ENCODE measurements around the gene RPTOR.
"Not testable (repeated sequence)": the region's sequence is repeated elsewhere in the genome, so short reads cannot be mapped to it uniquely, and the experiment has no call there.

The RPTOR gene

DNA sequence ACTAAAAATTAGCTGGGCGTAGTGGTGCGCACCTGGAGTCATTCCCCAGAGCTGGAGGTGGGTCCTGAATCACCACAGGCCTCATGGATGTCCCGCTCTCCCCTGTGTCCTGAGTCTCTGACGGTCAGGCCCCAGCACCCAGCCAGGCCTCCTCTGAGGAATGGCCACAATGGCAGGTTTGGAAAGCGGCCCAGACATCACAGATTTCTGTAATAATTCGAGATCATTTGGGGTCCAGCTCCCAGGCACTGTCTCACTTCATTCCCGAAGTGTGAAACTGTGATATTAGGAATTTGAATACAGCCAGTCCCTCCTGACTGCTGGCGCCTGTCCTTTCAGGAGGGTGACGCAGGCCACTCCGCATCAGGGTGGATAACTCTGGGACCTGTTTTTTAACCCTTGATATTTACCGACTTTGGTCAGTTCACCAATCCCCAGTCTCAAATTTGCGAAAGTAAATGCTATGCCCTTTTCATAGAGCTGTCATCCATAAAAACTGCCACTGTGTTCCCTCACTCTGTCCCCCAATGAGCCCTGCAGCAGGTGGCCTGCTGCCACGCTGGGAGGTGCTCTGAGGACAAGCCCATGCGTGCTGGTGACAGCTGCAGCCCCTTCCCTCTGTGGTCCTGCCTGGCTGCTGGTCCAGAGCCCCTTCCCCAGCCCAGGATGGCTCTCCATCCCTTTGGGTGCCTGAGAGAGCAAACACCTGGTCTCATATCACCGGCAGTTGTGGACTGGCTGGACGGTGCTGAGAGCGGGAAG lies 28.3 kb upstream of the RPTOR start:
- DNase-seq: no peak

DNA sequence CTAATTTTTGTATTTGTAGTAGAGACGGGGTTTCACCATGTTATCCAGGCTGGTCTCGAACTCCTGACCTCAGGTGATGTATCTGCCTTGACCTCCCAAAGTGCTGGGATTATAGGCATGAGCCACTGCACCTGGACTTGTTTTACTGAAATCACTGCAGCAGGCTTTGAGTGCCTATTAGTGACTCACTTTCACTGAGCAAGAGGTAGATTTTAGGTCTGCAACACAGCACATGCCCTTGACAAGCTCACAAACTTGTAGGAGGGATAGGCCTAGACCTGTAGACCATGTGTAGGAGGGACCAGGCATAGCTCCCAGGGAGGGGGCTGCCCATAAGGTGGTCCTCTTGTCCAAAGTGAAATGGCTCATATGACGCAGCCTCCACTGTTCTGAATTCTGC lies 27.0 kb upstream of the RPTOR start:
- DNase-seq: no peak

DNA sequence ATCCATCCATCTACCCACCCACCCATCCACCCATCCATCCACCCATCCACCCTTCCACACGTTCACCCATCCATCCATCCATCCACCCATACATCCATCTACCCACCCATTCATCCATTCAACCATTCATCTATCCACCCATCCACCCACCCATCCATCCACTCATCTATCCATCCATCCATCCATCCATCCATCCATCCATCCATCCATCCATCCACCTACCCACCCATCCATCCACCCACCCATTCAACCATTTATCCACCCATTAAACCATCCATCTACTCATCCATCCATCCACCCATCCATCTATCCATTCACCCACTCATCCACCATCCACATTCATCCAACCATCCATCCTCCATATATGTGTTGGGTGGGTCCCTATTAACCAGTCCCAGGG lies 26.2 kb upstream of the RPTOR start:
- no peak for DNase-seq

DNA sequence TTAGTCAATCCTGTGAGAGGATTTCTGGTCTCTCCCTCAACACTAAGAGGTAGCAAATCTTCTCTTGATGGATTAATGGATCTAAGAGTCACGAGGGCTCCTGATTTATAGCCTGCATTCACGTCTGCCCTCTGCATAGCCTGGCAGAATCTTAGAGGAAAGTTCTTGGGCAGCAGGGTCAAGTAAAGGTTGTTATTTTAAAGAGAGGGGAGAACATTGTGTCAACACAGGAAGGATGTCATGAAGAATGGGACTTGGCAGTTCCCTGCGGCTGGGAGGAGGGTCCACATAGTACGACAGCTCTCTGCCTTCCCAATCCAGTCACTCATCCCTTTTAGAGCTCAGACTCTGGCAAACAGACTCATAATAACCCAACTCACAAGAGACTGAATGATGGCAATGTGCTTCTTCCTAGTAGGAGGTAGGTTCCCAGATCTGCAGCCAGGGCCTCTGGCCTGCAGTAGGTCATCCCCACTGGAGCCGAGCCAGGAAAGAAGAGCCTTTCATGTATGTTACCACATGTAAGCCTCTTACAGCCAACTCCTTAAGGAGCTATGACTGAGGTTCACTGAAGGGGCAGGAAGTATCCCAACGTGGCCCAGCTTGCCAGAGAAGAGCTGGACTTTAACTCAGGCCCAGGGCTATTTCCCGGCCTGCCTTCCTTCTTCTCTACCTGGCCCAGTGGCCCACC lies 25.4 kb upstream of the RPTOR start:
- DNase-seq: no peak

DNA sequence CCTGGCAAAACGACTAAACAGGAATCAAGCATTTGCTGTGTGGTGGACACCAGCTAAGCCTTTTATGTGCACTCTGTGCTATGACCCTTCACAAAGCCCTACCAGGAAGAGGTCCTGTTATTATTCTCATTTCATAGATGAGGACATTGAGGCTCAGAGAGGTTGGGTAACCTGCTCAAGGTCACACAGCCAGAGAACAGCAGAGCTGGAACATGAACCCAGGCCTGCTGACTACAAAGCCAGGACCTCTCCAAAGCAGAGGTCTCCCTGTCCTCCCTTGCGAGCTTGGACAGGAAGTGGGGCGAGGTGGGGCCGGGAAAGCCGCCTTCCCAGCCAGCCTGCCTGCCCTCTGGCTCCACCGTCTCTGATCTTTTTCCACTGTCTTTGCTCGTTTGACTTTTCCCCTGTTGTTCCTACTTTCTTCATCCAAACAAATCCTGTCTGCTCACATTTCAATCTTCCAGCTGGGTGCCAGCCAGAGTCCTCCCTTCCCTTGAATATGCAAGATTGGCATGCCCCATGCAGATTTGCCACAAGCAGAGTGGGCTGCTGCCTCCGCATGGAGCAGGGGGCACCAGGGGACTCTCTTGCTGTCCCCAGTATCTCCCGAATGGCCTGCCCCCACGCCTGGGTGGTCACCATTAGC lies 23.7 kb upstream of the RPTOR start:
- no peak for DNase-seq

DNA sequence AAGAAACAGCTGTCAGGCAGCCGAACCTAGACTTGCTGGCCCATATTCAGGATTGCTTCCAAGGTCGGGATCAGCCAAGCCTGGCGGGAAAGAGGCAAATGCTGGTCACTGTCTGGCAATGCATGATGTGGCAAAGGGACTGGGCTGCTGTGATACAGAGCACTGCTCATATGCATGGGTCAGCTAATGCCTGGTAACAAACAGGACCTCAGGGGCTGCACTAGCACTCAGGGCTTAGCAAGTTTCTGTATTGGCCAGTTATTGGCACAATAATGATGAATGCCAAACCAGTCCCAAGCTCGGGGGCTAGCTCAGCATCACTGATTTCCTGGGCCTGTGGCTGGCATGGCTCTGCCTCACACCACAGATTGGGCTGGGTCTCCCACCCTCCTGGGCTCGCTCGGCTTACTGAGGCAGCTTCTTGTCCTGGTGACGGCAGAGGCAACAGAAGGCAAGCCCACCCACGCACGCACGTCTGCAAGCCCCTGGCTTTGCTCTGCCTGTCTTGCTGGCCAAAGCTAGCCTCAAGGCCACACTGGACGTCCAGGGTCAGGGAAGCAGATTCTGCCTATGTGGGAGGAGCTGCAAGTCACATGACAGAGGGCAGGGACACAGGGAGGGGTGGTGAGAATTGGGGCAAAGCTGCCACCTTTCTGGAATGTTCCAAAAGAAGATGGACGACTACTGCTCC lies 21.4 kb upstream of the RPTOR start:
- no peak for DNase-seq

DNA sequence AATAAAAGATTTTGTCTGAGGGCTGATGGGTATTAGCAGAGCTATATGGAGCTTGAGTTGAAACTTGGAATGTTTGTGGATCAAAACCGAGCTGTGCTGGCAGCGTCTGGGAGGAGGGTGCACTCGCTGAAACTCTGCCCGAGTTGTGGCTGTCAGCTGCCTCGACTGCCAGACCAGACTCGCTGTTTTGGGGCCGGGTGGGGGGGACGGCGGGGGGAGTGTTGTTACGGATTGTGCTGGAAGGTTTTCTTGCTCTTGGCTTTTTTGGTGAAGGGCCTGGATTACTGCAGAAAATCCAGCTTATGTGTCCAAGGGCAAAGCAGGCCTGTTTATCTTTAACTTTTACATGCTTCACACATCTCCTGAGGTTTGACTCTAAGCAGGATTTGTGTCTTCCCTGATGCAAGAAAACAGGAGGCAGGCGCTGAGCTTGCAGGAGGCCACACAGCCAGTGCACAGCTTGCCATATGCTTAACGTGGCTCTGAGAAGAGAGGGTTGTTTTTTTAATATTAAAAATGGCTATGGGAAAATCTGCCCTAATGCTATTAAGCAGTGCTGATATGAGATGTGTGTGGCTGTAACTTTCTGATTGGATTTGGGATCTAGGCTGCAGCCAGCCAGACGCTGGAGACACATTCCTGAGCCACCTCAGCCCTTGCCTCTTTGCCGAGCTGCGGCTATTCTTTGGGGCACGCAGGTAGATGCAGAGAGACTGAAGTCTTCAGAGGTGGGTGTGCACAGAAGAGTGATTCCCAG lies 20.5 kb upstream of the RPTOR start:
- no peak for DNase-seq

DNA sequence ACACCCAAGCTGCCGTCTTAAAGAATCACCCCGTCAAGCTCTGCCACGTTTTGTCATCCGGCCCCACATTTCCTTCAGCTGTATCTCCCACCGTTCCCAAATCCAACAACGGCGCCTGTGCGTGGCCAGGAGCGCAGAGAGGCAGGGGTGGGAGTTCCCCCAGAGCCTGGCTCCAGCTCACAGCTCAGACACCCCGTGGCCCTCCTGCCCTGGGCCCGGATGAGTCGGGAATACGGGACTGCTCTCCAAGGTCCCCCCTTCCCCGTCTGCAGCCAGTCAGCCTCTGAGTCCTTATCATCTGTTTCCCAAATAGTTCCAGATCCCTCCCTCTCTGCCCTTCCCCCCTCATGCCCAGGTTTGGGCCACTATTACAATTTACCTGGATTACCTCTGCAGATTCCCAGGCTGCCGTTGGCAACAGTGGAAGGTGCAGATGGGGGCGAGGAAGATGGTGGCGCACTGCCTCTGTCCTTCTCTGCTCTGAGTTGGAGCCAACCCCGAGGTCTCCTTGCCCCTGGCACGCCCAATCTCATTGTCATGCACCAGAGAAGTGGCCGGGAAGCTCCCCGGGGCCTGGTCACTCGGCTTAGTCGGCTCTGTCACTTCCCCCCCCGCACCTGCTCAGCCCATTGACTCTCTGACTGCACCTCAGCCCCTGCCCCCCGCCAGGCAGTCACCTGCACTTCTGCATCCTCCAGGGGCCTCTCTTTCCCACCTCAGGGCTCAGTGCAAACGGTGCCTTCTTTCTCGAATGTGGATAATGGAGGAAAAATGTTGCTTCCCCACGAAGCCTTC lies 18.3 kb upstream of the RPTOR start:
- no peak for DNase-seq

DNA sequence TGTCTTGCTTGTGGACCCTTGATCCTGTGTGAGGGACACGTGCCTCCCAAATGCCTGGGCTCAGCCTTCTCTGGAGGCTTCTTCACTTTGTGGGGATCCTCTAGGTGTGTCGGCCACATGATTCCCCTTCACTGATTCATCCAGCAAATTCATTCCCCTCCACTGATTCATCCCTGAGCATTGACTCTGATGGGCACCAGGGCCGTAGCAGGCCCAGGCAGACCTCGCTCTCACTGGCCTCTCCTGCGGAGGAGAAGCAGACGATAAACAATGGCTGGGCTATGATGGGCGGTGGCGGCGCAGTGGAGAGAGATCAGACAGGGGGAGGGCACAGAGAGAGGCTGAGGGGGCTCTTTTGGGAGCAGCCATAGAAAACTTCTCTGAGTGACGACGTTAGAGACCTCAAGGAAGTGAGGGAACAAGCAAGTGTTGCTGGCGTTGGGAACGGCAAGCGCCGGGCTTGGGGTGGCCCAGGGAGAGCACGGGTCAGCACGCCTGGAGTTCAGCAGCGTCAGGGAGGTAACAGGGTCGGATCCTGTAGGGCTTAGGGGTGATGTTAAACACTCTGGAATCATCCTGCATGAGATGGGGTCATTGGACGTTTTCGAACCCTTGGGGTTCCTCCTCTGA lies 17.5 kb upstream of the RPTOR start:
- DNase-seq: no peak

DNA sequence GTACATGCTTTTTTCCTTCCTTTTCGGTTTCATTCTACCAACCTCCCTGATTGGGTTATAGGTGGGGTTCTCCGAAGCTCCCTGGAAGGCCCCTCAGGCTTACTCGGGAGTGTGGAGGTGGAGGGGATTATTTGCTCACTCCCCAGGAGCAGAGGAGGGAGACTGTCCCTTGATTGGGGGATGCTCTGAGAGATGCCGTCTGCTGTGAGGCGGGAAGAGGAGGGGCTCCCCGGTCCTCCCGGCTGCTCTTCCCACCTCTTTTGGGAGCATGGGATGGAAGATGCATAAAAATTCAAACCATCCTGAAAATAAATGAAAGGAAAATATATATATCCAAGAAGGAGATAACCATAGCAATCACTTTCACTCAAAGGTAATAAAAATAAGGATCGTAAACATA lies 16.1 kb upstream of the RPTOR start:
- no peak for DNase-seq

DNA sequence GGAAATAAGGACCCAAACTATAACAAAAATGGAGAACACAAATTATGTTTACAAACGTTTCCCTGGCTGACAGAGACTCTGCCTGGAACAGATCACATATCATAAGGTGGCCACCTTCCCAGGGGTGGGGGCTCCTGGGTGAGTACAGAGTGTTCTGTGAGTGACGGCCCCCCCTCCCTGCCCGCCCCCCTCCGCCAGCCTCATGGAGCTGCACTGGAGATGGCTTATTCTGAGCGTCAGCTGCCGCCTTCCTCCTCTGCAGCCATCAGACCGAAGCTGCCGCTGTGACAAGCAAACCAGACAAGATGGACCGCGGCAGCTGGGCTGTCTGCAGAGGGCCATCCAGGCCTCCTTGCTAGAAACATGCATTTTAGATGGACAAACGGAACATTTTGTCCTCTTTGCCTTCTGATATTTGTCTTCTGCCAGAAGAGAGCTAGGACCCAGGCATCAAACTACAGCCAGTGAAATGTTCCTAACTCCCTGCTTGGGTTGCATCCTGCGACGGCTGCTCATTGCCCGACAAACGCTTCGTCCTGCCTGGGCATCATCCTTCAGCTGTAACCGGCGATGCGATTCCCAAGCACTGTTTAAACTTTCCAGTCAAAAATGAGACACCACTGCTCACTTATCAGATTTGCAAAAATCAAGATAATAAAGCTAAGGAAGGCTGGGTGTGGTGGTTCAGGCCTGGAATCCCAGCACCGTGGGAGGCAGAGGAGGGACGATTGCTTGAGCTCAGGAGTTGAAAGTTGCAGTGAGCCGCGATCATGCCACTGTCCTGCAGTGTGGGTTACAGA lies 15.3 kb upstream of the RPTOR start:
- no peak for DNase-seq

DNA sequence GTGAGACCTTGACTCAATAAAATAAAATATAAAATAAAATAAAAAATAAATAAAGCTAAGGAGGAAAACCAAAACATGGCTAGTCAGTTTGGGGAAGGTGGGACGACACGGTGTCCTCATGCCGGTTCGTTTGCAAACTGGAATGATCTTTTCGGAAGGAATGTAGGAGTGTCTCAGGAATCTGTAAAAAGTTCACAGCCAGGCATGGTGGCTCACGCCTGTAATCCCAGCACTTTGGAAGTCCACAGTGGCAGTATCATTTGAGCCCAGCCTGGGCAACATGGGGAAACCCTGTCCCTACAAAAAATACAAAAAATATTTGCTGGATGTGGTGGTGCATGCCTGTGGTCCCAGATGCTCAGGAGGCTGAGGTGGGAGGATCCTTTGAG lies 14.7 kb upstream of the RPTOR start:
- DNase-seq: no peak

DNA sequence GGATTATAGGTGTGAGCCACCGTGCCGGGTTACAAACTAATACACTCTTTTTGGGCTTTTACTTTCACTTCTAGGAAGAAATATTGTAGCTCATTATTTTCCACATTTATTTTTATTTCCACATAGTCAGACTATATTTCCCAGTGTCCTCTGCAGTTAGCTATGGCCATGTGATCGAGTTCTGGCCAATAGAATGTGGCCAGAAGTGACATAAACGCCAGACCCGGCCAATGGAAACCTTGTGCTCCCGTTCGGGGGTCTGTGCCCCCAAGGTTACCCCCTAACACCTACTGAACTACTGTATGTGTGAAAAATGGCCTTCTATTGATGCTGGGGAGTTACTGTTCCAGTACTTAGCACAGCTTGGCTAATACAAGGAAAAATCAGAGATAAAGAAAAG lies 13.2 kb upstream of the RPTOR start:
- DNase-seq: no peak

DNA sequence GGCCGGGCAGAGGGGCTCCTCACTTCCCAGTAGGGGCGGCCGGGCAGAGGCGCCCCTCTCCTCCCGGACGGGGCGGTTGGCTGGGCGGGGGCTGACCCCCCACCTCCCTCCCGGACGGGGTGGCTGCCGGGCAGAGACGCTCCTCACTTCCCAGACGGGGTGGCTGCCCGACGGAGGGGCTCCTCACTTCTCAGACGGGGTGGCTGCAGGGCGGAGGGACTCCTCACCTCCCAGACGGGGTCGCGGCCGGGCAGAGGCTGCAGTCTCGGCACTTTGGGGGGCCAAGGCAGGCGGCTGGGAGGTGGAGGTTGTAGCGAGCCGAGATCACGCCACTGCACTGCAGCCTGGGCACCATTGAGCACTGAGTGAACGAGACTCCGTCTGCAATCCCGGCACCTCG lies 7.3 kb upstream of the RPTOR start:
- not testable (repeated sequence) for DNase-seq

DNA sequence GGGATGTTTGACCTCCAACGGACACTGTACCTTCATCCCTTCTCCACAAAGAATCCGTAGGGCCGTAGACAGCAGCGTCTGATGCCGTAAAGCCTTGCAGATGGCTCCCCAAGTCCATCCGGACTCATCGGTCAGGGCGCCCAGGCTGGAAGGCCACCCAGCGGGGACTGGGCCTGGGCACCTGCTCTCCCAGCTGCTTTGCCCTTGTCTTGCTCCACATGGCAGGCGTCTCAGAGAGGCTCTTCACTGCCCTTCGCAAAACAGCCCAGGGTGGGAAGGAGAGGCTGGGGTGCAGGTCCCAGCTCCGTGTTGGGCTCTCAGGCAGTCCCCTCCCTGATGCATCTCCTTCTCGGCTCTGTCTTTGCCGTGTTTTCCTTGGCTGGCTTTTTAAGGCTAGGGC lies 6.2 kb upstream of the RPTOR start:
- no peak for DNase-seq

DNA sequence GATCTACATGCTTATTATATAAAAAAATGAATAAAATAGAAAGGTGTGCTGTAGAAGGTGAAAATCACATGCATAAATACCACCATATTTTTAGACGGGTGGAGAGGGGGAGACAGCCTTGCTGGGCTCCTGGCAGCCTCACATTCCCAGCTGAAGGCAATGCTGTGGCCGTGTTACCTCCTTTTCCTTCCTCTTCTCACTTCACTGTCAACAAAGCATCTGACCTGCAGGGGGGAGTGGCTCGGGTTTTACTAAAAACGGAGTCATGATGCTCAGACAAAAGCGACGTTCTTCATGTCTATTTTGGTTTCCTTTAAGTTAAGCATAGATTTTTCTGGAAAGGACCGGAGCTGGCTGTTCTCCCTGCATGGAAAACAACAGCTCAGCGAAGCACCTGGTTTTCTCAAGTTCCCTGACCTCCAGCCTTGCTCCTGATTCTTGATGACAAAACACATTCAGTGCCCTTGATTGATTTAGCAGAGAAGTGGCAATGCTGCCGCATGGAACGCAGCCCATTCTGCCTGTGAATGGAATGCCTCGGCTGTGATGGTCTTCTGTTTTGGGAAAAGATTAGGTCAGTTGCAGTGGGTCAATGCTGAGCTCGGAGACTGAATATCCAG lies 5.5 kb upstream of the RPTOR start:
- DNase-seq: no peak

DNA sequence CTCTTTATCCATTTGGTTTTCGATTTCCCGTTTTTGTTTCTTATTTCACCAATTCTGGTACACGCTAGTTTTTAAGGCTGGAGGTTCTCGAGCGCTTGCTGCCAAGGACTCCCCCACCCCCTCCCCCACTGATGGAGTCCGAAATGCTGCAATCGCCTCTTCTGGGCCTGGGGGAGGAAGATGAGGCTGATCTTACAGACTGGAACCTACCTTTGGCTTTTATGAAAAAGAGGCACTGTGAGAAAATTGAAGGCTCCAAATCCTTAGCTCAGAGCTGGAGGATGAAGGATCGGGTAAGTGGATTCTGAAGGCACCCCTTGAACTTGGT lies 825 bp downstream of the RPTOR start:
- no peak for DNase-seq

DNA sequence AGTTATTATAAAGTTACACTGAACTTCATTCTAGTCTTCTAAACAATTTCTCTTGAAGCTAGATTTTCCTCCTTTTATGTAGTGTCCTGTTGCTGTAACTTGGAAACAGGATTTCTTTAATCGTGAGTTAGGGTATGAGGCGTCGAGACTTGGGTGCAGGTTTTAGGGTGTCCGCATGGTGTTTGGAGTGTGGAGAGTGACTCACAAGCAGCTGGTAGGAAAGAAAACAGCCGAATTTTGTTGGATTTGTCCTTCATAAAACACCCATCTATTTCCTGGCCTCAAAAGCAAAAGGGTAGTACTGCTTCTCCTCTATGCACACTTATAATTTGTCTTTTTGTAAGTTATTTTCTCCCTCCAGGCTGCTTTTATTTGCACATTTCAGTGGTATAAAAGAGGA lies 1.6 kb downstream of the RPTOR start:
- DNase-seq: no peak

DNA sequence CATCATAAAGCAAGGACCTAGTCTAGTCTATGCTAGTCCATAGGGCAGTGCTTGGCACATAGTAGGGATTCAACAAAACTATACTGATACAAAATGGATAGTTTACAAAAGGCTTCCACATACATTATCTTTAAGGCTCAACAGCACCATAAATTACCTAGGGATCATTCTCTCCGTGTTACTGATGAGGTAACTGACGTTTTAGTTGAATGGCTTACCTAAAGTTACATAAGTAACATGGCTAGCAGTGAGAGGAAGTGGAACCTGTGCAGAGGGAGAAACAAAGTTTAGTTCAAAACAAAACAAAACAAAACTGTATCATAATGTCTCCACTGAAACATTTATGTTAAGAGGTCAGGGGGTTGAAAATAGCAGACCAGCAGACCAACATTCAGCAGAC lies 7.9 kb downstream of the RPTOR start:
- no peak for DNase-seq

DNA sequence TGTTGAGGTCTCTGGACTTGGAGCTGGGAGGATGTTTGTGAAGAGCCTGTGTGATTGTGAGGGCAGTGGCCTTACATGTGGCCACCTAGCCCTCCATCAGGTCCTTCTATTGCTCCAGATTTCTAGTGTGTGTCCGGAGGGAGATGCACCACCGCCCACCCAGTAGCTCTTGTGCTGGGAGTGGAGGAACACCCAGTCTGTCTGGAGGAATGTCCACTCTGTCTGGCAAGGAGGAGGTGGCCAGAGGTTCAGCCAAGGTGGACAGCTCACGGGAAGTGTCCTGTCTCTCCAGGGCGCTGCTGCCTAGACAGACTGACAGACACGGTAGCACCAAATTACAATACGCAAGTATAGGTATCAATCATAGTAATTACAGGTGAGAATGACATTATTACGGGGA lies 10.6 kb downstream of the RPTOR start:
- no peak for DNase-seq
